Activated naive CD4-positive, alpha-beta T cell treated with anti-CD3 and anti-CD28 coated beads, Interleukin-2, amount 50 U/mL, for 72 hours (primary cell): ENCODE measurements around the gene MOB3A. TPM values are rescaled to one million over a fixed set of nuclear protein-coding genes. Genes with fewer than 3 reads are reported as not detected.

Experiments
- total RNA-seq, 2 donors: library from RNA; stranded (reverse); gene quantifications; one replicate each; pipeline ENCODE4 v1.2.3, GENCODE V29; 2022

The MOB3A gene
- total RNA-seq, 2 donors from 2014 or later = 91.8 to 183 TPM

Other genes starting within 250 kb of the MOB3A start
- gene REXO1, start 247.8 kb downstream of the MOB3A start, total RNA-seq = 10 to 100 TPM; 35.5 to 44.5 TPM
- 10 to 100 TPM; 20.5 to 22.6 TPM for gene KLF16, start 232.7 kb downstream of the MOB3A start, total RNA-seq
- 100 to 1,000 TPM; 109 to 110 TPM for gene ABHD17A, start 210.8 kb downstream of the MOB3A start, total RNA-seq
- 1 to 10 TPM; 8.5 to 10.0 TPM for gene ADAT3, start 190.9 kb downstream of the MOB3A start, total RNA-seq
- 10 to 100 TPM; 22.4 to 28.2 TPM for gene SCAMP4, start 190.9 kb downstream of the MOB3A start, total RNA-seq
- 10 to 100 TPM; 33.1 to 58.6 TPM for gene CSNK1G2, start 155.2 kb downstream of the MOB3A start, total RNA-seq
- 10 to 100 TPM; 24.6 to 60.8 TPM for gene BTBD2, start 80.6 kb downstream of the MOB3A start, total RNA-seq
- 100 to 1,000 TPM; 211 to 261 TPM for gene MKNK2, start 45.1 kb downstream of the MOB3A start, total RNA-seq
- 100 to 1,000 TPM in 1 of 2 donors, 10 to 100 TPM in 1; 29.7 to 105 TPM for gene IZUMO4, start 589 bp upstream of the MOB3A start, total RNA-seq
- gene AP3D1, start 55.2 kb upstream of the MOB3A start, total RNA-seq = 10 to 100 TPM; 83.5 to 91.7 TPM
- 100 to 1,000 TPM in 1 of 2 donors, 10 to 100 TPM in 1; 64.2 to 154 TPM for gene DOT1L, start 67.6 kb upstream of the MOB3A start, total RNA-seq
- 10 to 100 TPM; 41.9 to 69.9 TPM for gene PLEKHJ1, start 140.0 kb upstream of the MOB3A start, total RNA-seq
- gene SF3A2, start 140.5 kb upstream of the MOB3A start, total RNA-seq = 100 to 1,000 TPM; 145 to 154 TPM
- 1 to 10 TPM; 1.9 to 2.9 TPM for gene AMH, start 153.0 kb upstream of the MOB3A start, total RNA-seq
- under 1 TPM; 0.39 to 0.56 TPM for gene JSRP1, start 160.1 kb upstream of the MOB3A start, total RNA-seq
- not detected for gene PEAK3, start 185.8 kb upstream of the MOB3A start, total RNA-seq
- gene LINGO3, start 211.8 kb upstream of the MOB3A start, total RNA-seq = under 1 TPM in 1 of 2 donors, not detected in 1; 0.25 TPM
- gene LSM7, start 232.3 kb upstream of the MOB3A start, total RNA-seq = 100 to 1,000 TPM; 115 to 140 TPM
- gene SPPL2B, start 232.4 kb upstream of the MOB3A start, total RNA-seq = 10 to 100 TPM; 38.5 to 61.6 TPM